ENCODE measurements around the gene KCNK4. TPM values are rescaled to one million over a fixed set of nuclear protein-coding genes. Genes with fewer than 3 reads are reported as not detected.

The KCNK4 gene
- total RNA-seq, 1 donor from 2014 or later = not detected

DNA sequence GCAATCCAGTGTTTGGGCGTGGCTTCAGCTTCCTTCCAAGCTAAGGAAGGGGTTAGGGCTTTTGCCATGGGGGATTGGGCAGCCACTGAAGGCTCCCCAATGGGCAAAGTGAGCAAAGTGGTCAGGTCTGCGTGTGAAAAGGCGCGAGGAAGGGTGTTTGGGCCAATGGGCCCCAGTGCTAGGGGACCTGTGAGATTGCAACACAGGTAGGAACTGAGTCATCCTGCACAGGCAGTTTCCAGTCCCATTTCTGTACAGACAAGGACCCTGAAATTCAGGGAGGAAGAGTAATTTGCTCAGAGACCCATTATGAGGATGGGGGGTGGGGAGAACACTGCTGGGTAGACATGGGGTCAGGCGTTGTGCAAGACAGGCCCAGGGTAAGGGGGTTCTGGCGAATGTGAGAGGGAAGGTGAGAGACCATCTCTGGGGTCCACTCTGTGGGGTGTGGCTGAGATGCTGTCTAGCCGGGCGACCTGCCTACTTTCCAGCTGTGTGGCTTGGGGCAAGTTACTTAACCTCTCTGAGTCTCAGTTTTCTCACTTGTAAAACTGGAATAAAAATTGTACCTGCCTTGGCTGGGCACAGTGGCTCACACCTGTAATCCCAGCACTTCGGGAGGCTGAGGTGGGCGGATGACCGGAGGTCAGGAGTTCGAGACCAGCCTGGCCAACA lies 56.2 kb downstream of the KCNK4 start:
- DNase-seq (ENCODE audit: low spot score) = no peak

DNA sequence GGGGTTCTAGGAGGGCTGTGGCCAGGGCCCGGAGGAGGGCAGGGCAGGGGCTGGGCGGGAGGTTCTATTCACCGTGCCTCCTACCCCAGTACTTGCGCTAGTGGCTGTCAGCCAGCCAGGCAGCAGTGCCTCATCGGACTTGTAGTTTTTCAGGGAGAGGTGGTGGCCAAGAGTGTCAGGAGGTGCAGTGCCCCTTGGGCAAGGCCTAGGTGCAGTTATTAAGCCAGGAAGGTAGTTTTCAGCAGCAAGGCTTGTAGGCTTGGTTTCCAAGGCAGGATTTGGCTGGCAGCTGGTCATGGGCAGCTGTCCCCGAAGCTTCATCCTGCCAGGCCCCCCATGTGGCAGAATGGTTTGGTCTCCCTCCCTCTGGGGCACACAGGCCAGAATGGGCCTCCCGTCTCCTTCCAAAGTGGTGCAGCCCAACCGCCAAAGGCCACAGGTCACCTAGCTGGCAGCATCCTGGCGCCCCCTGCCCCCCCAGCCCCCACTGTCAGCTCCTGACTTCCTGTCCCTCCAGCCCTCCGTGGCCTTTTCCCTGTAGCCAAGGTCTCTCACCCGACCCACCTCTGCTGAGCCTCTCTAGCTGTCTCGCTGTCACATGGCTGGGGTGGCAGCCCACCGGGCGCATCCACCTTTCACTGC lies 57.4 kb downstream of the KCNK4 start:
- no peak for DNase-seq (ENCODE audit: low spot score)

DNA sequence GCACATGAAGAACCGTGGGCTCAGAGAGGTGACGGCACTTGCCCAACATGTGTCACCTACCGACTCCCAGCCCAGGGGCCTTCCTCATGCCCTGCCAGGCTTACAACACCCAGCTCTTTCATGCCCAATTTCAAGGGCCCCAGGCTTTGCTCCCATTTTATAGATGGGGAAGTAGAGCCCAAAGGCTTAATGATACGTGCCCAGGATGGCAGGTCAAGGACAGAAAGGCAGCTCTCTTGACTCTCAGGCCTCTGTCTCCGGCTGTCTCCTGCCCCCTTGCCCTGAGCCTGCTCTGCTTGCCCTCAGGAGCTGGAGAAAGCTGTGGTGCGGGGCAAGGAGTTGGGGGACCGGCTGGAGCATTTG lies 57.9 kb downstream of the KCNK4 start:
- DNase-seq (ENCODE audit: low spot score) = no peak

DNA sequence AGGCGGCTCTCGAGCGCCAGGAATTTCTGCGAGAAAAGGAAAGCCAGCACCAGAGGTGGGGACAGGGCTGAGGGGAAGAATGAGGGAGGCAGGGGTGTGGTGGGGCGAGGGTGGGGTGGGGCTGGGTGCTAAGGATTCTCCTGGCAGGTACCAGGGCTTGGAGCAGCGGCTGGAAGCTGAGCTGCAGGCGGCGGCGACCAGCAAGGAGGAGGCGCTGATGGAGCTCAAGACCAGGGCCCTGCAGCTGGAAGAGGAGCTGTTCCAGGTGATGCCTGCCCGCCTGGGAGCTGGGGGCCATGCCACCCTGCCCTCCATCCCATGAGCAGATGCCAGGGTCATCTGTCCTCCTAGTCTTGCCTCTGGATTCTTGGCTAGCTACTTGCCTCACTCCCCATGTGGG lies 58.3 kb downstream of the KCNK4 start:
- DNase-seq (ENCODE audit: low spot score) = no peak

Other genes starting within 250 kb of the KCNK4 start
- 27.3 TPM for gene MACROD1, start 125.2 kb upstream of the KCNK4 start, total RNA-seq
- gene STIP1, start 105.1 kb upstream of the KCNK4 start, total RNA-seq = 119 TPM
- 15.5 TPM for gene FERMT3, start 84.6 kb upstream of the KCNK4 start, total RNA-seq
- 49.4 TPM for gene TRPT1, start 65.1 kb upstream of the KCNK4 start, total RNA-seq
- 82.7 TPM for gene NUDT22, start 65.0 kb upstream of the KCNK4 start, total RNA-seq
- 44.1 TPM for gene DNAJC4, start 60.8 kb upstream of the KCNK4 start, total RNA-seq
- gene VEGFB, start 56.7 kb upstream of the KCNK4 start, total RNA-seq = 51.6 TPM
- 55.7 TPM for gene FKBP2, start 50.2 kb upstream of the KCNK4 start, total RNA-seq
- gene PPP1R14B, start 44.4 kb upstream of the KCNK4 start, total RNA-seq = 136 TPM
- 33.5 TPM for gene PLCB3, start 39.8 kb upstream of the KCNK4 start, total RNA-seq
- 43.0 TPM for gene BAD, start 6.6 kb upstream of the KCNK4 start, total RNA-seq
- gene GPR137, start 5.5 kb upstream of the KCNK4 start, total RNA-seq = 31.0 TPM
- not detected for gene CATSPERZ, start 9.1 kb downstream of the KCNK4 start, total RNA-seq
- gene ESRRA, start 14.2 kb downstream of the KCNK4 start, total RNA-seq = 82.8 TPM
- gene TRMT112, start 26.3 kb downstream of the KCNK4 start, total RNA-seq = 156 TPM
- 255 TPM for gene PRDX5, start 26.8 kb downstream of the KCNK4 start, total RNA-seq
- gene CCDC88B, start 48.9 kb downstream of the KCNK4 start, total RNA-seq = 17.1 TPM
- gene RPS6KA4, start 67.9 kb downstream of the KCNK4 start, total RNA-seq = 31.3 TPM